Kidney glomerular epithelial cell (primary cell): ENCODE results near the gene ELL3.
A peak's percentile ranks its signal among the peaks of the same experiment; 100 is the strongest.
"Not testable (repeated sequence)": the region's sequence is repeated elsewhere in the genome, so short reads cannot be mapped to it uniquely, and the experiment has no call there.

Experiments
- DNase-seq: peaks from one replicate; lab custom pipeline; 2025; lab: John Stamatoyannopoulos, UW

ELL3 gene

GRCh38 chr15:43791993-43792760, 15.4 kb upstream of the ELL3 start, which contains the start of gene SERF2:
TSS of gene SERF2 (plus strand) at chr15:43792320. CDS start at chr15:43792377, 57 bp downstream.
- DNase-seq: peak; percentile 94

GRCh38 chr15:43789409-43789808, 12.6 kb upstream of the ELL3 start:
- DNase-seq: no peak

- no peak for DNase-seq
Measured at GRCh38 chr15:43779016-43779415, 2.2 kb upstream of the ELL3 start.

GRCh38 chr15:43777267-43777914, 625 bp upstream of the ELL3 start:
- peak; percentile 75 for DNase-seq

GRCh38 chr15:43776101-43776717, 557 bp downstream of the ELL3 start:
- DNase-seq: no peak

- peak; percentile 47 for DNase-seq
Measured at GRCh38 chr15:43775411-43775965, 1.3 kb downstream of the ELL3 start.

- DNase-seq: no peak
Measured at GRCh38 chr15:43774062-43774461, 2.7 kb downstream of the ELL3 start.

- no peak for DNase-seq
Measured at GRCh38 chr15:43772624-43773023, 4.1 kb downstream of the ELL3 start.

- no peak for DNase-seq
Measured at GRCh38 chr15:43771816-43772215, 5.0 kb downstream of the ELL3 start.

GRCh38 chr15:43769584-43770228, 7.1 kb downstream of the ELL3 start:
- no peak for DNase-seq

GRCh38 chr15:43763819-43764446, 12.8 kb downstream of the ELL3 start:
- DNase-seq: no peak

GRCh38 chr15:43762824-43763223, 13.9 kb downstream of the ELL3 start:
- no peak for DNase-seq

- DNase-seq: no peak
Measured at GRCh38 chr15:43751885-43752284, 24.9 kb downstream of the ELL3 start.

- no peak for DNase-seq
Measured at GRCh38 chr15:43749690-43750345, 26.9 kb downstream of the ELL3 start.

GRCh38 chr15:43748376-43748775, 28.4 kb downstream of the ELL3 start:
- no peak for DNase-seq

GRCh38 chr15:43746903-43747309, 29.9 kb downstream of the ELL3 start:
- peak; percentile 67 for DNase-seq

- peak; percentile 45 for DNase-seq
Measured at GRCh38 chr15:43746245-43746902, 30.4 kb downstream of the ELL3 start, which contains the start of gene PDIA3. TSS of gene PDIA3 (plus strand) at chr15:43746438. CDS start at chr15:43746540, 102 bp downstream.

GRCh38 chr15:43735416-43735815, 41.4 kb downstream of the ELL3 start:
- no peak for DNase-seq

- DNase-seq: not testable (repeated sequence)
Measured at GRCh38 chr15:43728053-43728725, 48.6 kb downstream of the ELL3 start.

- not testable (repeated sequence) for DNase-seq
Measured at GRCh38 chr15:43726306-43726705, 50.5 kb downstream of the ELL3 start.
